MM.1S (cell line): Measurements from ENCODE around the gene SNX33.
"Not testable (repeated sequence)": the region's sequence is repeated elsewhere in the genome, so short reads cannot be mapped to it uniquely, and the experiment has no call there.

Experiments
- DNase-seq: peaks from one replicate; pipeline ENCODE4 v3.0.0-alpha.2; 2015
- H2AFZ ChIP-seq: fragments of 300-600 bp; sonication (generic); 2 replicates; pipeline ENCODE4 v1.6.0; 2016; ENCODE audit warnings: antibody characterized with exemption, low read length
- H3F3A ChIP-seq: fragments of 300-600 bp; sonication (generic); 2 replicates; pipeline ENCODE4 v1.6.1; 2016; ENCODE audit warnings: mild to moderate bottlenecking, antibody characterized with exemption, low read length, moderate library complexity, mixed read lengths; ENCODE audit not compliant: insufficient read depth
- H3K27ac ChIP-seq: fragments of 300-600 bp; sonication (generic); 2 replicates; pipeline ENCODE4 v1.5.1; 2016; ENCODE audit warnings: mild to moderate bottlenecking, low read length
- H3K27me3 ChIP-seq: fragments of 300-600 bp; sonication (generic); replicated peaks from 2 replicates; pipeline ENCODE4 v1.6.0; 2016; ENCODE audit warnings: low read length; ENCODE audit not compliant: insufficient read depth
- H3K36me3 ChIP-seq: fragments of 300-600 bp; sonication (generic); replicated peaks from 2 replicates; pipeline ENCODE4 v1.6.1; 2016; ENCODE audit warnings: mild to moderate bottlenecking, low read length, mixed read lengths; ENCODE audit not compliant: insufficient read depth
- H3K4me1 ChIP-seq: fragments of 300-600 bp; sonication (generic); 2 replicates; pipeline ENCODE4 v1.6.1; 2016; ENCODE audit warnings: low read length, mixed read lengths
- H3K4me2 ChIP-seq: fragments of 300-600 bp; sonication (generic); 2 replicates; pipeline ENCODE4 v1.6.0; 2016; ENCODE audit warnings: low read depth, low read length
- H3K4me3 ChIP-seq: fragments of 300-600 bp; sonication (generic); 2 replicates; pipeline ENCODE4 v1.5.1; 2016; ENCODE audit warnings: low read length, mixed read lengths
- H3K79me2 ChIP-seq: fragments of 300-600 bp; sonication (generic); 2 replicates; pipeline ENCODE4 v1.6.1; 2016; ENCODE audit warnings: mixed run types, low read length, mixed read lengths
- H3K9ac ChIP-seq: fragments of 300-600 bp; sonication (generic); 2 replicates; pipeline ENCODE4 v1.6.1; 2016; ENCODE audit warnings: low read length, mixed read lengths
- H3K9me2 ChIP-seq: fragments of 300-600 bp; sonication (generic); replicated peaks from 2 replicates; pipeline ENCODE4 v1.6.1; 2016; ENCODE audit warnings: mild to moderate bottlenecking, low read length, mixed read lengths; ENCODE audit not compliant: insufficient read depth
- H3K9me3 ChIP-seq: fragments of 300-600 bp; sonication (generic); replicated peaks from 2 replicates; pipeline ENCODE4 v1.6.1; 2016; ENCODE audit warnings: mild to moderate bottlenecking, low read length, mixed read lengths; ENCODE audit not compliant: insufficient read depth
- H4K20me1 ChIP-seq: fragments of 300-600 bp; sonication (generic); 2 replicates; pipeline ENCODE4 v1.6.1; 2016; ENCODE audit warnings: mild to moderate bottlenecking, low read length, moderate library complexity, mixed read lengths; ENCODE audit not compliant: insufficient read depth
- CTCF ChIP-seq: fragments of 300-600 bp; sonication (generic); IDR thresholded peaks from 2 replicates; pipeline ENCODE4 v1.5.1; 2016; ENCODE audit warnings: antibody characterized with exemption, low read length, mixed read lengths
- EZH2 ChIP-seq: fragments of 300-600 bp; sonication (generic); optimal IDR thresholded peaks from 2 replicates; pipeline ENCODE3; 2017; ENCODE audit warnings: low read depth, mild to moderate bottlenecking, antibody characterized with exemption, low read length, mixed read lengths
- EZH2phosphoT487 ChIP-seq: fragments of 300-600 bp; sonication (generic); IDR thresholded peaks from 2 replicates; pipeline ENCODE4 v1.6.1; 2018; ENCODE audit warnings: antibody characterized with exemption, low read length

The SNX33 gene

GRCh38 chr15:75704618-75705017 is 56.9 kb downstream of the SNX33 start:
- Histone ChIP-seq H3K36me3 (no peaks in the 10 kb centered on the region), H3K27me3 (no peaks in the 10 kb centered on the region), H3K4me2 (no peak overlapping the region), H3K9ac (no peak overlapping the region), H3K79me2 (no peaks in the 10 kb centered on the region), H3K4me3 (no peak overlapping the region), H3F3A (no peaks in the 10 kb centered on the region), H3K27ac (no peak overlapping the region), H2AFZ (no peak overlapping the region), H3K9me3 (no peaks in the 10 kb centered on the region), H3K4me1 (no peaks in the 10 kb centered on the region), H4K20me1 (no peaks in the 10 kb centered on the region), H3K9me2 (no peaks in the 10 kb centered on the region)
- DNase-seq: no peak
- TF ChIP-seq EZH2phosphoT487 (no peak), EZH2 (no peak), CTCF (no peak)

GRCh38 chr15:75705375-75705774 is 57.7 kb downstream of the SNX33 start:
- not testable (repeated sequence) for H3K4me2 ChIP-seq, H3K36me3 ChIP-seq, H3K79me2 ChIP-seq, H3F3A ChIP-seq, H3K9ac ChIP-seq, DNase-seq, H2AFZ ChIP-seq, H3K4me3 ChIP-seq, H4K20me1 ChIP-seq, H3K4me1 ChIP-seq, H3K9me3 ChIP-seq, H3K27me3 ChIP-seq, H3K27ac ChIP-seq, H3K9me2 ChIP-seq

GRCh38 chr15:75705854-75706681 is 58.4 kb downstream of the SNX33 start:
- H3K4me1 ChIP-seq: no peaks in the 10 kb centered on the region
- H3K4me2 ChIP-seq: no peak overlapping the region
- H3F3A ChIP-seq: no peaks in the 10 kb centered on the region
- no peaks in the 10 kb centered on the region for H3K9me3 ChIP-seq
- no peaks in the 10 kb centered on the region for H3K36me3 ChIP-seq
- H3K9me2 ChIP-seq: no peaks in the 10 kb centered on the region
- H3K9ac ChIP-seq: no peak overlapping the region
- TF ChIP-seq CTCF: no peak
- TF ChIP-seq EZH2: no peak
- no peak for TF ChIP-seq EZH2phosphoT487
- no peaks in the 10 kb centered on the region for H4K20me1 ChIP-seq
- H3K79me2 ChIP-seq: no peaks in the 10 kb centered on the region
- DNase-seq: no peak
- H2AFZ ChIP-seq: no peak overlapping the region
- H3K4me3 ChIP-seq: no peak overlapping the region
- H3K27ac ChIP-seq: no peak overlapping the region
- no peaks in the 10 kb centered on the region for H3K27me3 ChIP-seq

- no peaks in the 10 kb centered on the region for H3K9me2 ChIP-seq
- no peaks in the 10 kb centered on the region for H3K27me3 ChIP-seq
- H3K9ac ChIP-seq: no peak overlapping the region
- H3F3A ChIP-seq: no peaks in the 10 kb centered on the region
- H2AFZ ChIP-seq: no peak overlapping the region
- H3K9me3 ChIP-seq: no peaks in the 10 kb centered on the region
- H3K4me1 ChIP-seq: no peaks in the 10 kb centered on the region
- no peak overlapping the region for H3K27ac ChIP-seq
- H3K4me2 ChIP-seq: no peak overlapping the region
- no peaks in the 10 kb centered on the region for H3K36me3 ChIP-seq
- H3K79me2 ChIP-seq: no peaks in the 10 kb centered on the region
- TF ChIP-seq EZH2 (no peak), CTCF (no peak), EZH2phosphoT487 (no peak)
- no peaks in the 10 kb centered on the region for H4K20me1 ChIP-seq
- H3K4me3 ChIP-seq: no peak overlapping the region
- no peak for DNase-seq
These were observed 58.9 kb downstream of the SNX33 start for GRCh38 chr15:75706682-75706954.

GRCh38 chr15:75709458-75709857 is 61.7 kb downstream of the SNX33 start:
- H3K79me2 ChIP-seq, H3K4me1 ChIP-seq, H3K9me3 ChIP-seq, H3K9ac ChIP-seq, H3K4me2 ChIP-seq, H2AFZ ChIP-seq, H3K9me2 ChIP-seq, DNase-seq, H3F3A ChIP-seq, H4K20me1 ChIP-seq, H3K27ac ChIP-seq, H3K4me3 ChIP-seq, H3K36me3 ChIP-seq: not testable (repeated sequence)
- peaks cover 13% of the 10 kb centered on the region for H3K27me3 ChIP-seq
